ENCODE measurements around the gene SMIM32. TPM values are rescaled to one million over a fixed set of nuclear protein-coding genes. Genes with fewer than 3 reads are reported as not detected.
A peak's percentile ranks its signal among the peaks of the same experiment; 100 is the strongest.

Gene SMIM32
- total RNA-seq, 1 experiment from 2014 or later = 0.66 TPM

DNA sequence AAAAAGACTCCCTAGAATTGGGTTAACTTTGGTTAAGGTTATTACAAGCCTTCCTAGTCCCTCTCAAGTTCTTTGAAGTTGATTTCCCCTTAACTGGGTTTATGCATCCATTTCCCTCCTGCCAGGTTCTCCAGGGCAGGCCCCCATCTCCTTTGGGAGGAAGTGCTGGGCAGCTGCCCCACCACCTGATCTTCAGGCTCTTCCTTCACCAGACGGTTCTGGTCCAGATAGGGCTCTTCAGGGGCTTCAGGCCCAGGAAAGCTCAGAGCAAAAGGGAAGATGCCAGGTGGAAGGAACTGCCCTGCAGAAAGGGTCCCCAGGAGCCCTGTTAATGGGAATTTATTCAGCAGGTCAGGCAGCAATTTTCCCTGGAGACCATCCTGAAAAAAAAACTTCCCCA lies 2.1 kb downstream of the SMIM32 start:
- H3K27ac Mint-ChIP-seq (ENCODE audit: unreplicated experiment) = no peak overlapping the region
- POLR2A ChIA-PET = no interaction called here
- H3K36me3 ChIP-seq (ENCODE audit: control insufficient read depth, insufficient read depth, low read length) = no peaks in the 10 kb centered on the region
- no peak for DNase-seq
- no peaks in the 10 kb centered on the region for H3K9me3 ChIP-seq
- BruUV-seq (replicated peaks) = no TSS peak
- H3K27me3 ChIP-seq (replicated peaks; ENCODE audit: control insufficient read depth, insufficient read depth, low read length) = no peaks in the 10 kb centered on the region
- no peaks in the 10 kb centered on the region for H3K27me3 Mint-ChIP-seq (ENCODE audit: insufficient read depth, unreplicated experiment)
- H3K4me3 ChIP-seq (ENCODE audit: low read depth, low read length) = no peak overlapping the region
- H3K4me1 Mint-ChIP-seq (ENCODE audit: low read depth, unreplicated experiment) = peaks cover 17% of the 10 kb centered on the region
- intact Hi-C loops (cut with micrococcal nuclease; ENCODE audit: unreplicated experiment) = no loop called here
- peaks cover 15% of the 10 kb centered on the region for H3K4me1 ChIP-seq
- TF ChIP-seq CTCF (IDR thresholded peaks at IDR 0.05; ENCODE audit: insufficient read depth in 1 of 2, low read depth in 1 of 2, low read length in 1 of 2, severe bottlenecking in 1 of 2, unreplicated experiment in 1 of 2) = no peak
- CTCF ChIA-PET = no interaction called here
- H3K9me3 Mint-ChIP-seq (ENCODE audit: unreplicated experiment) = peaks cover 11% of the 10 kb centered on the region
- peak overlapping the region; percentile 68 for H3K4me3 Mint-ChIP-seq (ENCODE audit: unreplicated experiment)
- H3K36me3 Mint-ChIP-seq (ENCODE audit: insufficient read depth, unreplicated experiment) = peaks cover 93% of the 10 kb centered on the region

DNA sequence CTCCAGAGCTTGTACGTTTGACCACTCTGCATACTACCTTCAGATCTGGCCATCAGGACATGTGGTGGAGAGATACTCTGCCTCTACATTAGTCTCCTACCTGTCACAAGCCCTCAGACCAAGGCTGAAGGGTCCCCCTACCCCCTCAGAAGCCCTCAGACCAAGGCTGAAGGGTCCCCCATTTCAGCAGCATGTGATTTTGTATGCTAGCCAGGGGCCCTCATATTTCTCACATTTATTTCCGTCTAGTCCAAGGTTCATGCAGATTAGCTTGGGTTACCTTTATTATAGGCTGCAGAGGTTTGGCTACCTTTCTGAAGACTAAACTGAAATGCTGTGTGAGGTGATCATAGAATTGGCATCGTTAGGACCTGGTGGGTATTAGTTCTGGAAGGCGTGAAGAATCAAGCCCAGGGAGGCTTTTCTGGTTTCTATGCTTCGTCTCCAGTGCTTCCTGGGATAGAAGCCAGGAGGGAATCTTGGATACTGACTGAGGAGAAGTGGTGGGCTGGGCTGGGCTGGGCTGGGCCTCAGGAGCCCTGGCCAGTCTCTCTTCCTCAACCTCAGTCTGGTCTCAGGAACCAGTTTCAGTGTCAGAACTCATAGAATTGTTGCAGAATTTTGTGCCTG lies 2.8 kb downstream of the SMIM32 start:
- Histone ChIP-seq H3K36me3 (ENCODE audit: control insufficient read depth, insufficient read depth, low read length) (no peaks in the 10 kb centered on the region), H3K9me3 (no peaks in the 10 kb centered on the region), H3K4me1 (peaks cover 22% of the 10 kb centered on the region), H3K27me3 (replicated peaks; ENCODE audit: control insufficient read depth, insufficient read depth, low read length) (no peaks in the 10 kb centered on the region), H3K4me3 (ENCODE audit: low read depth, low read length) (no peak overlapping the region)
- H3K9me3 Mint-ChIP-seq (ENCODE audit: unreplicated experiment) = peaks cover 11% of the 10 kb centered on the region
- DNase-seq = no peak
- no peaks in the 10 kb centered on the region for H3K27me3 Mint-ChIP-seq (ENCODE audit: insufficient read depth, unreplicated experiment)
- peaks cover 97% of the 10 kb centered on the region for H3K36me3 Mint-ChIP-seq (ENCODE audit: insufficient read depth, unreplicated experiment)
- ChIA-PET CTCF (no interaction called here), POLR2A (no interaction called here)
- H3K4me1 Mint-ChIP-seq (ENCODE audit: low read depth, unreplicated experiment) = peaks cover 24% of the 10 kb centered on the region
- no peak for TF ChIP-seq CTCF (IDR thresholded peaks at IDR 0.05; ENCODE audit: insufficient read depth in 1 of 2, low read depth in 1 of 2, low read length in 1 of 2, severe bottlenecking in 1 of 2, unreplicated experiment in 1 of 2)
- intact Hi-C loops (cut with micrococcal nuclease; ENCODE audit: unreplicated experiment) = no loop called here
- H3K27ac Mint-ChIP-seq (ENCODE audit: unreplicated experiment) = no peak overlapping the region
- H3K4me3 Mint-ChIP-seq (ENCODE audit: unreplicated experiment) = no peak overlapping the region
- BruUV-seq (replicated peaks) = no TSS peak

- no peaks in the 10 kb centered on the region for H3K36me3 ChIP-seq (ENCODE audit: control insufficient read depth, insufficient read depth, low read length)
- TF ChIP-seq CTCF (IDR thresholded peaks at IDR 0.05; ENCODE audit: insufficient read depth in 1 of 2, low read depth in 1 of 2, low read length in 1 of 2, severe bottlenecking in 1 of 2, unreplicated experiment in 1 of 2) = no peak
- no peaks in the 10 kb centered on the region for H3K9me3 ChIP-seq
- DNase-seq = no peak
- H3K4me3 Mint-ChIP-seq (ENCODE audit: unreplicated experiment) = no peak overlapping the region
- no peak overlapping the region for H3K4me3 ChIP-seq (ENCODE audit: low read depth, low read length)
- H3K27me3 Mint-ChIP-seq (ENCODE audit: insufficient read depth, unreplicated experiment) = no peaks in the 10 kb centered on the region
- ChIA-PET POLR2A (no interaction called here), CTCF (no interaction called here)
- peaks cover 11% of the 10 kb centered on the region for H3K9me3 Mint-ChIP-seq (ENCODE audit: unreplicated experiment)
- BruUV-seq (replicated peaks) = no TSS peak
- H3K27me3 ChIP-seq (replicated peaks; ENCODE audit: control insufficient read depth, insufficient read depth, low read length) = no peaks in the 10 kb centered on the region
- intact Hi-C loops (cut with micrococcal nuclease; ENCODE audit: unreplicated experiment) = no loop called here
- peaks cover 91% of the 10 kb centered on the region for H3K36me3 Mint-ChIP-seq (ENCODE audit: insufficient read depth, unreplicated experiment)
- H3K27ac Mint-ChIP-seq (ENCODE audit: unreplicated experiment) = no peak overlapping the region
- H3K4me1 ChIP-seq = peaks cover 36% of the 10 kb centered on the region
- peaks cover 37% of the 10 kb centered on the region for H3K4me1 Mint-ChIP-seq (ENCODE audit: low read depth, unreplicated experiment)
Observed at GRCh38 chr5:136188859-136189258, 4.1 kb downstream of the SMIM32 start.

All from Caco-2 (cell line).